ENCODE data around the gene ZNG1B. TPM values are rescaled to one million over a fixed set of nuclear protein-coding genes. Genes with fewer than 3 reads are reported as not detected.
"Not testable (repeated sequence)": the region's sequence is repeated elsewhere in the genome, so short reads cannot be mapped to it uniquely, and the experiment has no call there.

The ZNG1B gene
- polyA plus RNA-seq, 4 donors = 53.7 to 61.4 (median 57.6) TPM

- DNase-seq (ENCODE audit: low read depth in 4 of 4, low spot score in 3 of 4) = not testable (repeated sequence)
Observed at GRCh38 chr2:113503094-113504042, 65.9 kb downstream of the ZNG1B start.

- DNase-seq (ENCODE audit: low read depth in 4 of 4, low spot score in 3 of 4) = not testable (repeated sequence)
Observed at GRCh38 chr2:113504081-113504480, 66.6 kb downstream of the ZNG1B start.

- DNase-seq (ENCODE audit: low read depth in 4 of 4, low spot score in 3 of 4) = not testable (repeated sequence)
Observed at GRCh38 chr2:113507394-113508140, 70.1 kb downstream of the ZNG1B start.

GRCh38 chr2:113508187-113508586 lies 70.7 kb downstream of the ZNG1B start:
- not testable (repeated sequence) for DNase-seq (ENCODE audit: low read depth in 4 of 4, low spot score in 3 of 4)

- not testable (repeated sequence) for DNase-seq (ENCODE audit: low read depth in 4 of 4, low spot score in 3 of 4)
Observed at GRCh38 chr2:113510913-113511312, 73.4 kb downstream of the ZNG1B start.

GRCh38 chr2:113511859-113512258 lies 74.4 kb downstream of the ZNG1B start:
- DNase-seq (ENCODE audit: low read depth in 4 of 4, low spot score in 3 of 4) = not testable (repeated sequence)

GRCh38 chr2:113515457-113515856 lies 78.0 kb downstream of the ZNG1B start:
- DNase-seq (ENCODE audit: low read depth in 4 of 4, low spot score in 3 of 4) = not testable (repeated sequence)

GRCh38 chr2:113515995-113516394 lies 78.5 kb downstream of the ZNG1B start:
- not testable (repeated sequence) for DNase-seq (ENCODE audit: low read depth in 4 of 4, low spot score in 3 of 4)

GRCh38 chr2:113517025-113517424 lies 79.5 kb downstream of the ZNG1B start:
- DNase-seq (ENCODE audit: low read depth in 4 of 4, low spot score in 3 of 4) = not testable (repeated sequence)

GRCh38 chr2:113520837-113521236 lies 83.3 kb downstream of the ZNG1B start:
- DNase-seq (ENCODE audit: low read depth in 4 of 4, low spot score in 3 of 4) = not testable (repeated sequence)

- DNase-seq (ENCODE audit: low read depth in 4 of 4, low spot score in 3 of 4) = not testable (repeated sequence)
Observed at GRCh38 chr2:113521492-113521891, 84.0 kb downstream of the ZNG1B start.

- not testable (repeated sequence) for DNase-seq (ENCODE audit: low read depth in 4 of 4, low spot score in 3 of 4)
Observed at GRCh38 chr2:113524986-113525385, 87.5 kb downstream of the ZNG1B start.

GRCh38 chr2:113527350-113528045 lies 90.0 kb downstream of the ZNG1B start:
- not testable (repeated sequence) for DNase-seq (ENCODE audit: low read depth in 4 of 4, low spot score in 3 of 4)

- not testable (repeated sequence) for DNase-seq (ENCODE audit: low read depth in 4 of 4, low spot score in 3 of 4)
Observed at GRCh38 chr2:113528126-113528525, 90.6 kb downstream of the ZNG1B start.

- DNase-seq (ENCODE audit: low read depth in 4 of 4, low spot score in 3 of 4) = not testable (repeated sequence)
Observed at GRCh38 chr2:113528904-113529303, 91.4 kb downstream of the ZNG1B start.

- not testable (repeated sequence) for DNase-seq (ENCODE audit: low read depth in 4 of 4, low spot score in 3 of 4)
Observed at GRCh38 chr2:113532991-113533390, 95.5 kb downstream of the ZNG1B start.

GRCh38 chr2:113536573-113536972 lies 99.1 kb downstream of the ZNG1B start:
- DNase-seq (ENCODE audit: low read depth in 4 of 4, low spot score in 3 of 4) = not testable (repeated sequence)

GRCh38 chr2:113540834-113541203 lies 103.3 kb downstream of the ZNG1B start:
- not testable (repeated sequence) for DNase-seq (ENCODE audit: low read depth in 4 of 4, low spot score in 3 of 4)

GRCh38 chr2:113541204-113541975 lies 103.9 kb downstream of the ZNG1B start:
- DNase-seq (ENCODE audit: low read depth in 4 of 4, low spot score in 3 of 4) = peak in 1 of 4 donors; percentile 28

GRCh38 chr2:113541976-113542485 lies 104.5 kb downstream of the ZNG1B start:
- DNase-seq (ENCODE audit: low read depth in 4 of 4, low spot score in 3 of 4) = not testable (repeated sequence)

Data from right renal pelvis (tissue), 4 donors.